Kidney capillary endothelial cell (primary cell): ENCODE data around the gene SERTAD2.

Source experiments
- DNase-seq: peaks from one replicate; pipeline ENCODE4 v3.0.0-alpha.2; 2018; ENCODE audit warnings: low spot score

SERTAD2 gene

GRCh38 chr2:64608867-64609226, 44.9 kb downstream of the SERTAD2 start:
- DNase-seq: no peak

GRCh38 chr2:64607381-64608304, 46.1 kb downstream of the SERTAD2 start:
- DNase-seq: no peak

GRCh38 chr2:64606479-64607363, 47.0 kb downstream of the SERTAD2 start:
- DNase-seq: no peak

DNA sequence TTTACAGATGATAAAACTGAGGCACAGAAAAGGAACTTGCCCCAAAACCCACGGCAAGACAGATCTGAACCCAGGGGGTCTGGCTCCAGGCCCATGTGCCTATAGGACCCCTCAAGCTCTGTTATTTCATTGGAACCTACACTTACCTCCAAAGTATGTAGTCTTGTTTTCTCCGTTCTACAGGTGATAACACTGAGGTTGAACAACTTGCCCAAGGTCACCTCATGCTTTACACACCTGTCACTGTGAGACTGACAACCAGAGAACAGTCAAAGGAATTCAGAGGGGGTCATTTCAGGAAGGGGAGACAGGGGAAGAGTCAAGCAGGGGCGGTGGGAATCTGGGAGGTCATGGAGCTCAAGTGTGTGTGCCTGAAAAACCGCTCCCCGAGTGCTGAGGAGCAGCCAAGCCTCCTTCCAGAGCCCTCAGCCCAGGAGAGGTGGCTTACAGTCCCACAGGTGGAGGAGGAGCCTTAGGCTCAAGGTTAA, 47.7 kb downstream of the SERTAD2 start:
- DNase-seq: no peak

- no peak for DNase-seq
These were observed 48.7 kb downstream of the SERTAD2 start for GRCh38 chr2:64605026-64605471.

DNA sequence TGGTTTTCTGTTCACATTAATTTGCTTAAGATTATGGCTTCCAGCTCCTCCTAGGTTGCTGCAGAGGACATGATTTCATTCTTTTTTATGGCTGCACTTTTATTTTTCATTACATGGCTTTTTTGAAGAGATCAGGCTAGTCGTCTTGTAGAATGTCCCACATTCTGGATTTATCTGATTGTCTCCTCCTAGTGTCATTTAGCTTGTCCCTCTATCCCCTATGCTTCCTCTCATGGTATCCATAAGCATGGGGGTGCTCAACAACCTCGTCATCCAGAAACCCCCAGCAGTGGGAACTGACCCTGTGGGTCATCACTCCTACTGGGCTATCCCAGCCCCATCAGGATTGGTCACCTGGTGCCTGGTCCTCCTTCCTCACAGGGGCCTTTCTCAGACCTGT, 49.6 kb downstream of the SERTAD2 start:
- DNase-seq: no peak

DNA sequence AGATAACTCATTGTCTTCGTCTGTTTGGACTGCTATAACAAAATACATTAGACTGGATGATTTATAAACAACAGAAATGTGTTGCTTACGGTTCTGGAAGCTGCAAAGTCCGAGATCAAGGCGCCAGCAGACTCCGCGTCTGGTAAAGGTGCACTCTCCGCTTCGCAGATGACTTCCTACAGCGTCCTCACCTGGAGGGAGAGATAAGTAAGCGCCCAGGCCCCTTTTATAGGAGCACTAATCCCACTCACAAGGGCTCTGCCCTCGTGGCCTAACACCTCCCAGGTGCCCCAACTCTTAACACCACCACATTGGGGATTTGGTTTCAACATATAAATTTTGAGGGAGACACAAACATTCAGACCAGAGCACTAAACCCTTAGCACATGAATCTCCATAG, 51.3 kb downstream of the SERTAD2 start:
- no peak for DNase-seq

DNA sequence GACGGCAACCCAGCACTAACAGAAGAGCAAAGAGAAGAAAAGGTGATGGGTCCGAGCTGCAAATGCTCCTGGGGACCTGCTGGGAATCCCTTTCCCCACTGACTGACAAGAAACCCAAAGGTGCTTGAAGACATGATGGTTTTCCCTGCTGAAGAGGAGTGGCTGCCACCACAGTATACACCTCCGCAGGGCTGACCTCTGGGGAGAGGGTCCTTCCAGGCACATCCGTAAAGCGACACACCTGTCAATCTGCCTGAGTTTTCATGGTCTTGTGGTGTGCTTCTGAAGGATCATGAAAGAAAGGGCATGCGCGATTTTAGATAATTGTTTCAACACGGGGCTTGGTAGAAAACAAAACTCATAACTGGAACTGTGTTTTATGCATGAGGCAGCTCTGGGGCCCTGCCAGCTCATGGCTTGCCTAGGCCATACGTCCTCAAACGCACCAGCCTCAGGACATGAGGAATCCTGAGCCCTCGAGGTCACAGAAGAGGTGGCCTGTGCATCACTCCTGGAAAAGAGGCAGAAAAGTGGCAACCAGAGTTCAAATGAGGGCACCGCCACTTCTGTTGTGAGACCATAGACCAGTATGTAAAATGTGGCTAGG, 51.8 kb downstream of the SERTAD2 start:
- DNase-seq: no peak

- no peak for DNase-seq
These were observed 52.5 kb downstream of the SERTAD2 start for GRCh38 chr2:64601034-64601754.

GRCh38 chr2:64599469-64599868, 54.2 kb downstream of the SERTAD2 start:
- DNase-seq: peak; percentile 62

DNA sequence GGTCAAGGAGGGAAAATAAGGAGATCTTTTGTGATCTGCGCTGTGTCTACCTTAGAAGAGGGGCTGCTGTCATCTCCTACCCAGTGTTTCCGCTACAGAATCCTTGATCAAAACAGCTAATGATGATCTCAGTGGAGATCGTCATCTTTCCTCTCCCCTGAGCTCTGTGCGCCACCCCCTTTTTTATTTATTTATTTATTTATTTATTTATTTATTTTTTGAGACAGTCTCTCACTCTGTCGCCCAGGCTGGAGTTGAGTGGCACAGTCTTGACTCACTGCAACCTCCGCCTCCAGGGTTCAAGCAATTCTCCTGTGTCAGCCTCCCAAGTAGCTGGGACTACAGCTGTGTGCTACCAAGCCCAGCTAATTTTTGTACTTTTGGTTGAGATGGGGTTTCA, 55.5 kb downstream of the SERTAD2 start:
- no peak for DNase-seq

GRCh38 chr2:64595397-64596176, 58.1 kb downstream of the SERTAD2 start:
- DNase-seq: no peak

DNA sequence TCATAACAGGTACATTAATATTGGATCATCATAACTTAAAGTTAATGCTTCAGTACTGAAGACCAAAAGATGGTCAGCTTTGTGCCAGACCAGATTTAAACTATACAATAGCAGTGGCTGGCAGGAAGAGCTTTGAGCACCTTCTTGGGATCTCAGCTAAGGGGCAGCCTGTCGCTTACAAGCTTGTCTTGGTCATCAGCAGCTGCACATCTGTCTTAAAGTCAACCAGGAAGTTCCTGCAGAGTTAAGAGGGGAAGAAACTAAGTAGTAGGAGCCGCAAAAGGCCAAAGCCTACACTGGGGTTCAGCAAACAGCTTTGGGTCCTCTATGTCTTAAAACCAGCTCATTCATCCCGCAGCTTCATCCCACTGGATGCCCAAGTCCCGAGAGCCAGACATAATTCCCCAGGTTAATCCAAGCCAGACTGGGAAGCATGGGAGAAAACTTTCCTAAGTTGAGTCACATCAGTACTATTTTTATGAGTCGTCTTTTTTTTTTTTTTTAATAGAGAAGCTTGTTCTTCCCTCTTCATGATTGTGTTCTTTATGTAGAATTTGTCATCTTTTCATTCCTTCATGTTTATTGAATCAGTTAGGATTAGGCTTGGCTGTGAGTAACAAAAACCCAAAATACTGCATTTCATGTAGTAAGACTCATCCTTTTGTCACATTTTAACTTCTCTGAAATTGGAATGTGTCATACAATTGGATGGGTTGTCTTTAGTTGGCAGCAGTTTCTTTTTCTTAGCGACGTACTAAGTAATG, 59.3 kb downstream of the SERTAD2 start:
- DNase-seq: peak; percentile 37

- no peak for DNase-seq
These were observed 60.6 kb downstream of the SERTAD2 start for GRCh38 chr2:64593035-64593655.

GRCh38 chr2:64591188-64591587, 62.5 kb downstream of the SERTAD2 start:
- no peak for DNase-seq

DNA sequence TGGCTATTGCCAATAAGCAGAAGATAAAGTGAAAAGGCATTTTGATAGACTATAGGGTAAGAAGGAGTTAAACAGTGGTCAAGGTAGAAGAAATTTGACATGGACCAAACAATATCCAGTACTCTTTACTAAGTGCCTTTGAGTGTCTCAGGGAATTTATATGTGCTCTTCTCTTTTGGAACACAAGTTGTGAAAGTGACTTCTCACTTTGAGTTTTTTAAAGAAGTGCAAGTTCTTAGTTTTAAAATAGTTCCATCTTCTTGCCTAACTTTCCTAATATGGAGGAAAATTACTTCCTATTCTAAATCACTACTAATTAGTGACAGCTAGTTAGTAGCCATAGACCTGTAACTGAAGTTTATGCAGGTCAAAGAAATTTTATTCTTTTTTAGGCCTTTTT, 66.2 kb downstream of the SERTAD2 start:
- DNase-seq: no peak

- peak; percentile 62 for DNase-seq
These were observed 66.7 kb downstream of the SERTAD2 start for GRCh38 chr2:64586883-64587481.

GRCh38 chr2:64586054-64586453, 67.7 kb downstream of the SERTAD2 start:
- no peak for DNase-seq

GRCh38 chr2:64582774-64583340, 70.9 kb downstream of the SERTAD2 start:
- DNase-seq: no peak
